OCI-M2 (cell line): Measurements from ENCODE around the gene BICDL1.

Experiments used
- DNase-seq: peaks from one replicate; lab custom pipeline; 2025; ENCODE audit not compliant: unreplicated experiment; lab: John Stamatoyannopoulos, UW

The BICDL1 gene

GRCh38 chr12:120121343-120121742 lies 132.3 kb downstream of the BICDL1 start:
- no peak for DNase-seq

- no peak for DNase-seq
Observed at GRCh38 chr12:120121766-120122293, 132.8 kb downstream of the BICDL1 start.

- DNase-seq, result no peak
Observed at GRCh38 chr12:120125029-120125428, 136.0 kb downstream of the BICDL1 start.

- no peak for DNase-seq
Observed at GRCh38 chr12:120125792-120126634, 137.0 kb downstream of the BICDL1 start.

- no peak for DNase-seq
Observed at GRCh38 chr12:120126635-120127005, 137.6 kb downstream of the BICDL1 start.

GRCh38 chr12:120130011-120130410 lies 141.0 kb downstream of the BICDL1 start:
- DNase-seq, result no peak

GRCh38 chr12:120131116-120131515 lies 142.1 kb downstream of the BICDL1 start:
- no peak for DNase-seq

GRCh38 chr12:120132054-120132836 lies 143.2 kb downstream of the BICDL1 start:
- DNase-seq, result no peak

GRCh38 chr12:120132863-120133385 lies 143.9 kb downstream of the BICDL1 start:
- no peak for DNase-seq

- DNase-seq, result no peak
Observed at GRCh38 chr12:120134307-120134980, 145.4 kb downstream of the BICDL1 start.

GRCh38 chr12:120136093-120136770 lies 147.2 kb downstream of the BICDL1 start:
- DNase-seq, result no peak

- no peak for DNase-seq
Observed at GRCh38 chr12:120137833-120138232, 148.8 kb downstream of the BICDL1 start.

GRCh38 chr12:120138366-120138765 lies 149.3 kb downstream of the BICDL1 start:
- DNase-seq, result no peak

GRCh38 chr12:120139958-120140357 lies 150.9 kb downstream of the BICDL1 start:
- DNase-seq, result no peak

GRCh38 chr12:120140603-120141002 lies 151.6 kb downstream of the BICDL1 start:
- no peak for DNase-seq

- DNase-seq, result no peak
Observed at GRCh38 chr12:120141336-120141735, 152.3 kb downstream of the BICDL1 start.

GRCh38 chr12:120142231-120142877 lies 153.3 kb downstream of the BICDL1 start:
- no peak for DNase-seq
